Measurements from ENCODE around the gene GPC6. TPM values are rescaled to one million over a fixed set of nuclear protein-coding genes. Genes with fewer than 3 reads are reported as not detected.

The GPC6 gene
- total and polyA plus RNA-seq, 4 donors, result 5.9 to 29.1 (median 18.2) TPM

GRCh38 chr13:93368296-93368695, 141.7 kb downstream of the GPC6 start (continued):
- no peak for TF ChIP-seq HNF4A (conservative IDR thresholded peaks at IDR 0.05)
- TF ChIP-seq, protein P1, sequence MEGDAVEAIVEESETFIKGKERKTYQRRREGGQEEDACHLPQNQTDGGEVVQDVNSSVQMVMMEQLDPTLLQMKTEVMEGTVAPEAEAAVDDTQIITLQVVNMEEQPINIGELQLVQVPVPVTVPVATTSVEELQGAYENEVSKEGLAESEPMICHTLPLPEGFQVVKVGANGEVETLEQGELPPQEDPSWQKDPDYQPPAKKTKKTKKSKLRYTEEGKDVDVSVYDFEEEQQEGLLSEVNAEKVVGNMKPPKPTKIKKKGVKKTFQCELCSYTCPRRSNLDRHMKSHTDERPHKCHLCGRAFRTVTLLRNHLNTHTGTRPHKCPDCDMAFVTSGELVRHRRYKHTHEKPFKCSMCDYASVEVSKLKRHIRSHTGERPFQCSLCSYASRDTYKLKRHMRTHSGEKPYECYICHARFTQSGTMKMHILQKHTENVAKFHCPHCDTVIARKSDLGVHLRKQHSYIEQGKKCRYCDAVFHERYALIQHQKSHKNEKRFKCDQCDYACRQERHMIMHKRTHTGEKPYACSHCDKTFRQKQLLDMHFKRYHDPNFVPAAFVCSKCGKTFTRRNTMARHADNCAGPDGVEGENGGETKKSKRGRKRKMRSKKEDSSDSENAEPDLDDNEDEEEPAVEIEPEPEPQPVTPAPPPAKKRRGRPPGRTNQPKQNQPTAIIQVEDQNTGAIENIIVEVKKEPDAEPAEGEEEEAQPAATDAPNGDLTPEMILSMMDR (IDR thresholded peaks at IDR 0.05; ENCODE audit: low read depth, low read length, missing input control), result no peak
- TF ChIP-seq GABPA (IDR thresholded peaks at IDR 0.05 in 1 of 2, conservative IDR thresholded peaks at IDR 0.05 in 1 of 2), result no peak
- TF ChIP-seq, protein P2, sequence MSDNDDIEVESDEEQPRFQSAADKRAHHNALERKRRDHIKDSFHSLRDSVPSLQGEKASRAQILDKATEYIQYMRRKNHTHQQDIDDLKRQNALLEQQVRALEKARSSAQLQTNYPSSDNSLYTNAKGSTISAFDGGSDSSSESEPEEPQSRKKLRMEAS (IDR thresholded peaks at IDR 0.05), result no peak

GRCh38 chr13:93368718-93369117, 142.1 kb downstream of the GPC6 start:
- TF ChIP-seq, protein P1 (IDR thresholded peaks at IDR 0.05; ENCODE audit: low read depth, low read length, missing input control), result no peak
- no peak for TF ChIP-seq SP1 (IDR thresholded peaks at IDR 0.05)
- TF ChIP-seq ATF3 (IDR thresholded peaks at IDR 0.05), result no peak
- TF ChIP-seq RXRA (IDR thresholded peaks at IDR 0.05), result no peak
- TF ChIP-seq EGR1 (IDR thresholded peaks at IDR 0.05; ENCODE audit: low read depth in 2 of 2), result no peak
- TF ChIP-seq REST (IDR thresholded peaks at IDR 0.05), result no peak
- TF ChIP-seq JUND (IDR thresholded peaks at IDR 0.05), result no peak
- TF ChIP-seq YY1 (IDR thresholded peaks at IDR 0.05), result no peak
- TF ChIP-seq RAD21 (IDR thresholded peaks at IDR 0.05), result no peak
- TF ChIP-seq TAF1 (conservative IDR thresholded peaks at IDR 0.05), result no peak
- no peak for TF ChIP-seq HNF4G (IDR thresholded peaks at IDR 0.05)
- no peak for TF ChIP-seq NR2F2 (IDR thresholded peaks at IDR 0.05)
- no peak for TF ChIP-seq GABPA (IDR thresholded peaks at IDR 0.05 in 1 of 2, conservative IDR thresholded peaks at IDR 0.05 in 1 of 2)
- TF ChIP-seq HNF4A (conservative IDR thresholded peaks at IDR 0.05), result no peak
- no peak for TF ChIP-seq FOXA2 (IDR thresholded peaks at IDR 0.05)
- no peak for TF ChIP-seq FOXA1 (IDR thresholded peaks at IDR 0.05)
- TF ChIP-seq, protein P2 (IDR thresholded peaks at IDR 0.05), result no peak
- H3K27me3 ChIP-seq (ENCODE audit: control insufficient read depth in 4 of 4, insufficient read depth in 4 of 4, low read length in 3 of 4), result no peaks in the 10 kb centered on the region
- no peak overlapping the region for H3K9ac ChIP-seq (ENCODE audit: low read depth in 1 of 2, low read length in 2 of 2)
- H3K36me3 ChIP-seq (ENCODE audit: control insufficient read depth in 4 of 4, insufficient read depth in 3 of 4, low read depth in 1 of 4, low read length in 3 of 4), result no peaks in the 10 kb centered on the region
- H3K9me3 ChIP-seq (ENCODE audit: control insufficient read depth in 4 of 4, low read length in 3 of 4), result no peaks in the 10 kb centered on the region
- no peak overlapping the region for H3K27ac ChIP-seq (ENCODE audit: low read depth in 1 of 2, low read length in 2 of 2)
- no peak overlapping the region for H3K4me3 ChIP-seq (ENCODE audit: low read depth in 1 of 3, low read length in 3 of 3)
- H3K4me1 ChIP-seq (ENCODE audit: control insufficient read depth in 4 of 4, insufficient read depth in 4 of 4, low read length in 3 of 4), result no peaks in the 10 kb centered on the region
- DNase-seq (ENCODE audit: low spot score), result no peak

Data from liver (tissue), 9 donors.